ENCODE data around the gene LRRC15.

GRCh38 chr3:194401346-194401745, 31.8 kb upstream of the LRRC15 start:
- TF ChIP-seq CTCF (IDR thresholded peaks at IDR 0.05) (no peak), POLR2A (IDR thresholded peaks at IDR 0.05) (no peak), POLR2AphosphoS5 (IDR thresholded peaks at IDR 0.05; ENCODE audit: insufficient read depth in 1 of 2, low read depth in 1 of 2) (no peak)

Data from vagina (tissue), 2 donors.